DMS114 treated with DMSO at 0.1 percent for 48 hours (cell line): ENCODE results near the gene PCSK5.
A peak's percentile ranks its signal among the peaks of the same experiment; 100 is the strongest.
"Not testable (repeated sequence)": the region's sequence is repeated elsewhere in the genome, so short reads cannot be mapped to it uniquely, and the experiment has no call there.

Experiments used
- DNase-seq: peaks from one replicate; lab custom pipeline; 2025; ENCODE audit not compliant: unreplicated experiment; lab: John Stamatoyannopoulos, UW

Gene PCSK5

GRCh38 chr9:76296561-76297310 is 406.3 kb downstream of the PCSK5 start:
- DNase-seq: no peak

GRCh38 chr9:76297721-76298239 is 407.3 kb downstream of the PCSK5 start:
- no peak for DNase-seq

GRCh38 chr9:76298521-76299144 is 408.2 kb downstream of the PCSK5 start:
- no peak for DNase-seq

GRCh38 chr9:76302543-76302942 is 412.1 kb downstream of the PCSK5 start:
- DNase-seq: no peak

- peak; percentile 28 for DNase-seq
Measured at GRCh38 chr9:76302947-76303550, 412.6 kb downstream of the PCSK5 start.

GRCh38 chr9:76307047-76307446 is 416.6 kb downstream of the PCSK5 start:
- DNase-seq: not testable (repeated sequence)

GRCh38 chr9:76310577-76310976 is 420.1 kb downstream of the PCSK5 start:
- no peak for DNase-seq

GRCh38 chr9:76310991-76311390 is 420.5 kb downstream of the PCSK5 start:
- no peak for DNase-seq

- no peak for DNase-seq
Measured at GRCh38 chr9:76311537-76311936, 421.1 kb downstream of the PCSK5 start.

GRCh38 chr9:76313771-76314170 is 423.3 kb downstream of the PCSK5 start:
- DNase-seq: no peak

- no peak for DNase-seq
Measured at GRCh38 chr9:76314321-76314720, 423.8 kb downstream of the PCSK5 start.

GRCh38 chr9:76316069-76316468 is 425.6 kb downstream of the PCSK5 start:
- no peak for DNase-seq

GRCh38 chr9:76319466-76319865 is 429.0 kb downstream of the PCSK5 start:
- not testable (repeated sequence) for DNase-seq

GRCh38 chr9:76321195-76321828 is 430.8 kb downstream of the PCSK5 start:
- DNase-seq: no peak

- DNase-seq: no peak
Measured at GRCh38 chr9:76322810-76323209, 432.3 kb downstream of the PCSK5 start.

- DNase-seq: no peak
Measured at GRCh38 chr9:76323490-76323889, 433.0 kb downstream of the PCSK5 start.

- not testable (repeated sequence) for DNase-seq
Measured at GRCh38 chr9:76324030-76324429, 433.6 kb downstream of the PCSK5 start.

GRCh38 chr9:76330034-76330433 is 439.6 kb downstream of the PCSK5 start:
- DNase-seq: no peak

- DNase-seq: no peak
Measured at GRCh38 chr9:76333388-76333787, 442.9 kb downstream of the PCSK5 start.

GRCh38 chr9:76333964-76334363 is 443.5 kb downstream of the PCSK5 start:
- no peak for DNase-seq

- no peak for DNase-seq
Measured at GRCh38 chr9:76336027-76336426, 445.6 kb downstream of the PCSK5 start.

GRCh38 chr9:76338418-76338817 is 447.9 kb downstream of the PCSK5 start:
- no peak for DNase-seq
